Measurements from ENCODE around the gene NDRG3.
"Not testable (repeated sequence)": the region's sequence is repeated elsewhere in the genome, so short reads cannot be mapped to it uniquely, and the experiment has no call there.

DNA sequence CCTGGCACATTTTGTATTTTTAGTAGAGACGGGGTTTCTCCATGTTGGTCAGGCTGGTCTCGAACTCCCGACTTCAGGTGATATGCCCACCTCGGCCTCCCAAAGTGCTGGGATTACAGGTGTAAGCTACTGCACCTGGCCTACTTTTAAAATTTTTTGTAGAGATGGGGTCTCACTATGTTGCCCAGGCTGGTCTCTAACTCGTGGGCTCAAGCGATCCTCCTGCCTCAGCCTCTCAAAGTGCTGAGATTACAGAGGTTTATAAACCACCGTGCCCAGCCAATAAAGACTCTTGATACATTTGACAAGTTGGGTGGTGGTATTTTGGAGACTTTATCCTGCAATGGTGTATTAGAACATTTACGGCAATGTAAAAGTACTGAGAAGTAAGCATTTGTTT, 70.3 kb downstream of the NDRG3 start:
- not testable (repeated sequence) for TF ChIP-seq EP300 (conservative IDR thresholded peaks at IDR 0.05; ENCODE audit: poor library complexity, severe bottlenecking); EZH2 (IDR thresholded peaks at IDR 0.05; ENCODE audit: borderline replicate concordance, insufficient read depth, low read length, poor library complexity, severe bottlenecking); TAF1 (IDR thresholded peaks at IDR 0.05; ENCODE audit: low read depth); SMC3 (conservative IDR thresholded peaks at IDR 0.05; ENCODE audit: poor library complexity); MXI1 (conservative IDR thresholded peaks at IDR 0.05; ENCODE audit: poor library complexity, severe bottlenecking)
- TF ChIP-seq, protein P1, sequence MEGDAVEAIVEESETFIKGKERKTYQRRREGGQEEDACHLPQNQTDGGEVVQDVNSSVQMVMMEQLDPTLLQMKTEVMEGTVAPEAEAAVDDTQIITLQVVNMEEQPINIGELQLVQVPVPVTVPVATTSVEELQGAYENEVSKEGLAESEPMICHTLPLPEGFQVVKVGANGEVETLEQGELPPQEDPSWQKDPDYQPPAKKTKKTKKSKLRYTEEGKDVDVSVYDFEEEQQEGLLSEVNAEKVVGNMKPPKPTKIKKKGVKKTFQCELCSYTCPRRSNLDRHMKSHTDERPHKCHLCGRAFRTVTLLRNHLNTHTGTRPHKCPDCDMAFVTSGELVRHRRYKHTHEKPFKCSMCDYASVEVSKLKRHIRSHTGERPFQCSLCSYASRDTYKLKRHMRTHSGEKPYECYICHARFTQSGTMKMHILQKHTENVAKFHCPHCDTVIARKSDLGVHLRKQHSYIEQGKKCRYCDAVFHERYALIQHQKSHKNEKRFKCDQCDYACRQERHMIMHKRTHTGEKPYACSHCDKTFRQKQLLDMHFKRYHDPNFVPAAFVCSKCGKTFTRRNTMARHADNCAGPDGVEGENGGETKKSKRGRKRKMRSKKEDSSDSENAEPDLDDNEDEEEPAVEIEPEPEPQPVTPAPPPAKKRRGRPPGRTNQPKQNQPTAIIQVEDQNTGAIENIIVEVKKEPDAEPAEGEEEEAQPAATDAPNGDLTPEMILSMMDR (IDR thresholded peaks at IDR 0.05; ENCODE audit: poor library complexity, severe bottlenecking): not testable (repeated sequence)
- TF ChIP-seq, protein P2, sequence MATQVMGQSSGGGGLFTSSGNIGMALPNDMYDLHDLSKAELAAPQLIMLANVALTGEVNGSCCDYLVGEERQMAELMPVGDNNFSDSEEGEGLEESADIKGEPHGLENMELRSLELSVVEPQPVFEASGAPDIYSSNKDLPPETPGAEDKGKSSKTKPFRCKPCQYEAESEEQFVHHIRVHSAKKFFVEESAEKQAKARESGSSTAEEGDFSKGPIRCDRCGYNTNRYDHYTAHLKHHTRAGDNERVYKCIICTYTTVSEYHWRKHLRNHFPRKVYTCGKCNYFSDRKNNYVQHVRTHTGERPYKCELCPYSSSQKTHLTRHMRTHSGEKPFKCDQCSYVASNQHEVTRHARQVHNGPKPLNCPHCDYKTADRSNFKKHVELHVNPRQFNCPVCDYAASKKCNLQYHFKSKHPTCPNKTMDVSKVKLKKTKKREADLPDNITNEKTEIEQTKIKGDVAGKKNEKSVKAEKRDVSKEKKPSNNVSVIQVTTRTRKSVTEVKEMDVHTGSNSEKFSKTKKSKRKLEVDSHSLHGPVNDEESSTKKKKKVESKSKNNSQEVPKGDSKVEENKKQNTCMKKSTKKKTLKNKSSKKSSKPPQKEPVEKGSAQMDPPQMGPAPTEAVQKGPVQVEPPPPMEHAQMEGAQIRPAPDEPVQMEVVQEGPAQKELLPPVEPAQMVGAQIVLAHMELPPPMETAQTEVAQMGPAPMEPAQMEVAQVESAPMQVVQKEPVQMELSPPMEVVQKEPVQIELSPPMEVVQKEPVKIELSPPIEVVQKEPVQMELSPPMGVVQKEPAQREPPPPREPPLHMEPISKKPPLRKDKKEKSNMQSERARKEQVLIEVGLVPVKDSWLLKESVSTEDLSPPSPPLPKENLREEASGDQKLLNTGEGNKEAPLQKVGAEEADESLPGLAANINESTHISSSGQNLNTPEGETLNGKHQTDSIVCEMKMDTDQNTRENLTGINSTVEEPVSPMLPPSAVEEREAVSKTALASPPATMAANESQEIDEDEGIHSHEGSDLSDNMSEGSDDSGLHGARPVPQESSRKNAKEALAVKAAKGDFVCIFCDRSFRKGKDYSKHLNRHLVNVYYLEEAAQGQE (IDR thresholded peaks at IDR 0.05; ENCODE audit: borderline replicate concordance): not testable (repeated sequence)
